Ascending aorta (tissue), 2 donors: ENCODE results near the gene LCLAT1. TPM values are rescaled to one million over a fixed set of nuclear protein-coding genes. Genes with fewer than 3 reads are reported as not detected.
"Not testable (repeated sequence)": the region's sequence is repeated elsewhere in the genome, so short reads cannot be mapped to it uniquely, and the experiment has no call there.

Experiments used
- DNase-seq, 2 donors: peaks; one replicate each; pipeline ENCODE4 v3.0.0-alpha.2; 2019; ENCODE audit warnings: low spot score in 2 of 2
- H3K27ac ChIP-seq, 2 donors: fragments of 200-600 bp; sonication (generic); one replicate each; pipeline ENCODE4 v1.5.1; 2016 to 2017; ENCODE audit warnings: mild to moderate bottlenecking in 1 of 2
- H3K27me3 ChIP-seq: fragments of 200-600 bp; sonication (generic); one replicate; pipeline ENCODE4 v1.5.1; 2017
- H3K36me3 ChIP-seq, 2 donors: fragments of 200-600 bp; sonication (generic); one replicate each; pipeline ENCODE4 v1.5.1; 2016
- H3K4me1 ChIP-seq, 2 donors: fragments of 200-600 bp; sonication (generic); one replicate each; pipeline ENCODE4 v1.5.1; 2016 to 2017; ENCODE audit warnings: mild to moderate bottlenecking in 1 of 2
- H3K4me3 ChIP-seq, 2 donors: fragments of 200-600 bp; sonication (generic); one replicate each; pipeline ENCODE4 v1.5.1; 2016 to 2017; ENCODE audit warnings: mild to moderate bottlenecking in 1 of 2
- H3K9me3 ChIP-seq, 2 donors: fragments of 200-600 bp; sonication (generic); one replicate each; pipeline ENCODE4 v1.5.1; 2016
- intact Hi-C: fragments of 100-400 bp; cut with DNase I; formaldehyde crosslinking; loops from one replicate; pipeline ENCODE4 v1.15.1; 2023
- total RNA-seq: library from RNA; depleted of rRNA; stranded (reverse); fragments of >200 nt; gene quantifications from one replicate; pipeline ENCODE4 v1.1.0, GENCODE V29; 2016
- TF ChIP-seq, protein P1 (sequence below), 3 experiments: fragments of 200-600 bp in 2 of 3; fragments of 450-650 bp in 1 of 3; sonication (generic) in 2 of 3; IDR thresholded peaks; one replicate each; pipeline ENCODE4 v1.5.1; 2016 to 2019; ENCODE audit warnings: antibody characterized with exemption in 3 of 3, mild to moderate bottlenecking in 1 of 3, moderate library complexity in 1 of 3

The LCLAT1 gene
- total RNA-seq, 1 donor from 2014 or later: 9.8 TPM

DNA sequence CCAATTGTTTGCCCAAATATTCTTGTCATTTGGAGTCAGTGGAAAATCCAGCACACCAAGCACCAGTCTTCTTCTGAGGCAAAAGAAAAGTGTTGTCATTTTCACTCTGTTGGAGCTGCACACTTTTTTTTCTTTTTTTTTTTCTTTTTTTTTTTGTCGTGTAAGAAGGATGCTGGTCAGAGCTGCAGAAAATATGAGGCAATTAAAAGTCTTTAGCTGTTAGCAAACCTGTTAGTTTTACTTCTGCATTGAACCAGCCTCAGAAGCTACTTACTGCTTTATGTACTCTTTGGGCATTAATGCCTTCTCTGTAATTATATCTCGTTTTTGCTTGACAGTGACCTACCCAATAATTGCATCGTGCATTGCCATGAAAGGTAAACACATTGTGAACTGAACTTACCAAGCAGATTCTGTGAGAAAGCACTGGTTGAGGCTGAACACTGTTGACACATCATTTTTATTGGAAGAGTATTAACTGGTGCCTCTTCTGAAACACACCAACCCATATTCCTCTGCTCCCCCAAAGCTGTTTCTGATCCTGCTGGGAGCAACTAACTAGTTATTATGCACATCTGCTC, 194.8 kb downstream of the LCLAT1 start:
- Histone ChIP-seq H3K36me3 (peaks cover 0 to 5% of the 10 kb centered on the region in 2 donors), H3K27ac (peak overlapping the region; percentile 31 to 49), H3K4me1 (peaks cover 0 to 3% of the 10 kb centered on the region in 2 donors), H3K4me3 (no peak overlapping the region), H3K9me3 (no peaks in the 10 kb centered on the region), H3K27me3 (no peaks in the 10 kb centered on the region)
- DNase-seq: no peak
- intact Hi-C loops: no loop called here
- TF ChIP-seq, protein P1, sequence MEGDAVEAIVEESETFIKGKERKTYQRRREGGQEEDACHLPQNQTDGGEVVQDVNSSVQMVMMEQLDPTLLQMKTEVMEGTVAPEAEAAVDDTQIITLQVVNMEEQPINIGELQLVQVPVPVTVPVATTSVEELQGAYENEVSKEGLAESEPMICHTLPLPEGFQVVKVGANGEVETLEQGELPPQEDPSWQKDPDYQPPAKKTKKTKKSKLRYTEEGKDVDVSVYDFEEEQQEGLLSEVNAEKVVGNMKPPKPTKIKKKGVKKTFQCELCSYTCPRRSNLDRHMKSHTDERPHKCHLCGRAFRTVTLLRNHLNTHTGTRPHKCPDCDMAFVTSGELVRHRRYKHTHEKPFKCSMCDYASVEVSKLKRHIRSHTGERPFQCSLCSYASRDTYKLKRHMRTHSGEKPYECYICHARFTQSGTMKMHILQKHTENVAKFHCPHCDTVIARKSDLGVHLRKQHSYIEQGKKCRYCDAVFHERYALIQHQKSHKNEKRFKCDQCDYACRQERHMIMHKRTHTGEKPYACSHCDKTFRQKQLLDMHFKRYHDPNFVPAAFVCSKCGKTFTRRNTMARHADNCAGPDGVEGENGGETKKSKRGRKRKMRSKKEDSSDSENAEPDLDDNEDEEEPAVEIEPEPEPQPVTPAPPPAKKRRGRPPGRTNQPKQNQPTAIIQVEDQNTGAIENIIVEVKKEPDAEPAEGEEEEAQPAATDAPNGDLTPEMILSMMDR (IDR thresholded peaks at IDR 0.05): no peak

DNA sequence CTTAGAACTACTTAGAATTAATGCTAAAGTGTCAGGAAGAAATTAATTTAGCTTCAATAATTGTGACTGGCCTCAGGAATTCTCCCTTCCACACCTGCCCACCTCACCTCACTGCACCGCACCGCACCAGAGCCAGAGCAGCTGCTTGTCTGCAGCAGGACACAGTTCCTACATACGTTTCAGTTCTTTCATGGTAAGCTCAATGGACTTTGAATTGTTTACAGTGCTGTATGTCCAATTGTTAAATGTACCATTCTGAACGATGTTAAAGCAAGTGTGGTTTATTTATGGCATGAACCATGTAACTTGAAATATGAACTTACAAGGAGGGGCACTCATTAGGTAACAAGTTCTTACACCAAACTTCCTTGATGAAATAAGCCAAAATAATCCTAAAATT, 196.0 kb downstream of the LCLAT1 start:
- H3K4me3 ChIP-seq, DNase-seq, H3K27me3 ChIP-seq, H3K4me1 ChIP-seq, H3K27ac ChIP-seq, H3K36me3 ChIP-seq, H3K9me3 ChIP-seq, intact Hi-C loops: not testable (repeated sequence)

DNA sequence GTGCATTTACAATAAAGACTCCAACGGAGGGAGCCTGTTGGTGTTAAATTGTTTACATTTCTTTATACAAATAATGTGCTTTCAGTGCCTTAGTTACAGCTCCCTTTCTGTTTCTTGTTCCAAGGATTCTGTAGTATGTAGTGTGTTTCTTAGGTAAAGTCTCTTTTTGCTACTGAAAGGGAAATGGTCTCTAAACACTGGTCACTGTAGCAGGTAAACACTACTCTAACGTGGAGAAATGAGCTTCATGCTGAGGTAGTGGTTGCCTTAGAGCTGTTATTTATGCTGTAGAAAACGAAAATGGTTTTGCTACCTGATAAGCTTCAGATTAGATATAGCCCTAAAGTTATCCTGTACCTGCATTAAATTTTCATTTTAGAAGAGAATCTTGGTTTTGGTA, 196.6 kb downstream of the LCLAT1 start:
- TF ChIP-seq, protein P1 (IDR thresholded peaks at IDR 0.05): no peak
- DNase-seq: no peak
- Histone ChIP-seq H3K4me1 (peaks cover 0 to 3% of the 10 kb centered on the region in 2 donors), H3K36me3 (peaks cover 0 to 5% of the 10 kb centered on the region in 2 donors), H3K27me3 (no peaks in the 10 kb centered on the region), H3K9me3 (no peaks in the 10 kb centered on the region), H3K4me3 (no peak overlapping the region), H3K27ac (no peak overlapping the region)
- intact Hi-C loops: no loop called here

DNA sequence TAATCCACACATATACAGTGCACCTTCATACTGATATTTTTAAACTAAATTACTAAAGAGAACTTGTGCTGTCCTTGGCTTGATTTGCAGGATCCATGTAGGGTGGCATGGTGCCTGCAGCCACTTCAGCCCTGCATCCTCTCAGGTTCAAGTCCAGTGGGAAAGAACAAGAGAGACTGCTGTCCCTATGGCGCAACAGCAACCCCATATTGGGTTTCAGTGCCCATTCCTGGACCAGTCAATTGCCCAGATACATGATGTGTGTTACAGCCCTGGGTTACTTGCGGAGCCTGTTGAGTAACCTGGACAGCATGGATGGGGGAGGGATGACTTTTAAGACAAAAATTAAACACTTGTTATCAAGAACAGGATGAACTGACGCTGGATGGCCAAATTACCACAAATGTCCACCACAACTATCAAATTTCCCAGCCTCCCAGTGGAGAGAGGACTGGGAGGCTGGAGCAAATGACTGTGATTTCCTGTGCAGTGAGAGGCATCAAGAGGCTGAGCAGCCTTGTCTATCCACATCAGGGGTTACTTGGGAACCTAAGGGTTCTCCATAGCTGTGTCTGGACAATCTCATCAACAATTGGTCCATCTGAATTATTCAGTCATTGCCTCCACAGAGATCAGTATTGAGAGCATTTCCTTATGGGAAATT, 198.2 kb downstream of the LCLAT1 start:
- no peaks in the 10 kb centered on the region for H3K27me3 ChIP-seq
- TF ChIP-seq, protein P1 (IDR thresholded peaks at IDR 0.05): no peak
- peaks cover 0 to 3% of the 10 kb centered on the region in 2 donors for H3K4me1 ChIP-seq
- no peak for DNase-seq
- intact Hi-C loops: no loop called here
- no peaks in the 10 kb centered on the region for H3K9me3 ChIP-seq
- H3K27ac ChIP-seq: no peak overlapping the region
- no peak overlapping the region for H3K4me3 ChIP-seq
- peaks cover 0 to 2% of the 10 kb centered on the region in 2 donors for H3K36me3 ChIP-seq

DNA sequence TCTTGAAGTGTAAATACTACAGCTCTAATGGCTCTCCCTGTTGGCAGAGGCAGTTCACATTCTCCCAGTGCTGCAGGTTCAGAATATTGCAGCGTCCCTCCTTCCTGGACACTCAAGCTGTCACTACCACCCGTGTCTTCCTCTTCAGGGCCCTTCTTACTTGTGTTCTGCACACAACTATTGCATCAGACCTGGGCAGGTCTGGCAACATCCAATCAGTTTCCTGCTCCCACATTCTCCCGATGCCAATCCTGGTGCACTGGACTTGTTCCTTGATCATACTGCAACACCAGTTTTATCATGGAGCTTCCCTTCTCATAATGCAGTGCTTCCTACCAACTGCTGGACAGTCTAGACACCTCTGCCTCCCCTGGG, 198.7 kb downstream of the LCLAT1 start:
- TF ChIP-seq, protein P1 (IDR thresholded peaks at IDR 0.05): no peak

DNA sequence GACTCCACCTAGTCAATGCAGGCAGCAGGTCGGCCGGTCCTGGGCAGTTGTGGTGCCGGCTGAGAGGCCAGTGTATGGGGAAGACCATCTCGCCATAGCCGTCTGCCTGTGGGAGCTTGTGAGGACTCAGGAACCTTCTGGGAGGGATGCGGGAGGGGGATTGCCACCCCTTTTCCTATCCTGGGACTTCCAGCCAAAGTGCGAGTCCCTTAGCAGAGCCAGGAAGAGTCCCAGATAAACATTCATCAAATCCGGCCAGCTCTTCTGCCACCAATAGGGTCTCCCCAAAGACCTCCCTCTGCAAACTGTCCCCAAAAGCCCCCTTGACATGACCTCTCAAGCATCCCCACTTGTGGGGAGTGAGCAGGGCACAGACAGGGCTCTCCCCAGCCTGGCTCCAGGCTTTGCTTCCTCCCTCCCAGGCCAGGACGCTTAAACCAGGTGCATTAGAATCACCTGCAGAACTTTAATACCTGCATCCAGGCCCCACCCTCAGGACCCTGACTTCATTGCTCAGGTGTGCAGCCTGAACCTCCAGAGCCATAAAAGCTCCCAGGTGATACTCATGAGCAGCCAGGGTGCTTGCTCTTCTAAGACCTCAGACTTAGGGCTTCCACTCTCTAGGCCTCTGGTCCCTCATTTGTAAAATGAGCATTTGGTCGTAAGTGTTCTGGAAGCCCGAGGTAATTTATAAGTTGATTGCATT, 200.9 kb downstream of the LCLAT1 start:
- H3K4me3 ChIP-seq: no peak overlapping the region
- H3K9me3 ChIP-seq: no peaks in the 10 kb centered on the region
- TF ChIP-seq, protein P1 (IDR thresholded peaks at IDR 0.05): no peak
- intact Hi-C loops: no loop called here
- no peaks in the 10 kb centered on the region for H3K4me1 ChIP-seq
- no peaks in the 10 kb centered on the region for H3K36me3 ChIP-seq
- H3K27ac ChIP-seq: no peak overlapping the region
- no peaks in the 10 kb centered on the region for H3K27me3 ChIP-seq
- no peak for DNase-seq

More for the DNA sequence above, 198.7 kb downstream of the LCLAT1 start:
- Histone ChIP-seq H3K27me3 (no peaks in the 10 kb centered on the region), H3K27ac (no peak overlapping the region), H3K4me1 (peaks cover 0 to 3% of the 10 kb centered on the region in 2 donors), H3K36me3 (no peaks in the 10 kb centered on the region), H3K9me3 (no peaks in the 10 kb centered on the region), H3K4me3 (no peak overlapping the region)
- intact Hi-C loops: no loop called here
- no peak for DNase-seq
